GM21619 (cell line): ENCODE results near the gene IL13RA1.
"Not testable (repeated sequence)": the region's sequence is repeated elsewhere in the genome, so short reads cannot be mapped to it uniquely, and the experiment has no call there.

Experiments
- ATAC-seq: cut with Tn5 transposase; IDR thresholded peaks from one replicate; pipeline ENCODE4 v1.9.1; 2021; ENCODE audit not compliant: unreplicated experiment

Gene IL13RA1

GRCh38 chrX:118772051-118772450 is 44.6 kb downstream of the IL13RA1 start:
- no peak for ATAC-seq

- no peak for ATAC-seq
Measured at GRCh38 chrX:118773782-118774181, 46.4 kb downstream of the IL13RA1 start.

- no peak for ATAC-seq
Measured at GRCh38 chrX:118779581-118779980, 52.2 kb downstream of the IL13RA1 start.

GRCh38 chrX:118780509-118780908 is 53.1 kb downstream of the IL13RA1 start:
- ATAC-seq = no peak

GRCh38 chrX:118780911-118781310 is 53.5 kb downstream of the IL13RA1 start:
- no peak for ATAC-seq

DNA sequence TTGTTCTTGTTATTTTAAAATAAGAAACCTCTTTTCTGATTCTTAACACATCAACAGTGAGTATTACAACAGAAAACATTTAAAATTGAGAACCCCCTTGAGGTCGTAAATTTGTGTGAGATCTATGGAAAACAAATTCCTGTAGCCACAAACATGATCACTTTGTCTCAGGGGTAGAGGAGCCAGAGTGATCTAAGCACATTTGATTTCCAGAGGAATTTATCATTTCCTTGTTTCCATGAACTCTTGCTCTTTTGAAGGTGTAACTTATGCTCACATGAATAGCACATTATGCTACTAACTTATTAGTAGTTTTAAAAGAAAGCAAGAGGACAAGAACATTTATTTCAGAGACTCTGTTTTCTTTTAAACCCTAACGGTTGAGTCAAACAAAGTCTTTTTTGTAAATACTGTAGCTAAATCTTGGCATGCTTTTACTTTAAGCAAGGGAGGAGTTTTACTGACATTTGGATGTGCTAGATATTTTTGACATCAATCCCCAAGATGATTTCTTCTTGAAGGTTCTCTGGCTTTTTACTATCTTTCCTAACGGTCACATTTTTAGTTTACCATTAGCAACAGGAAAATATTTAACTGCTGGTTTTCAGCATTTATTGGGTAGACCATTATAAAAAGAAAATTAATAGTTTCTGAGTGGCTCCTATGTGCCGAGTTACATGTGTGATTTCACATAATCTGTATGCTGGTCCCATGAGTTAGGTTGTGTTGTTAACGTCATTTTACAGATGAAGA is 68.3 kb downstream of the IL13RA1 start:
- no peak for ATAC-seq

DNA sequence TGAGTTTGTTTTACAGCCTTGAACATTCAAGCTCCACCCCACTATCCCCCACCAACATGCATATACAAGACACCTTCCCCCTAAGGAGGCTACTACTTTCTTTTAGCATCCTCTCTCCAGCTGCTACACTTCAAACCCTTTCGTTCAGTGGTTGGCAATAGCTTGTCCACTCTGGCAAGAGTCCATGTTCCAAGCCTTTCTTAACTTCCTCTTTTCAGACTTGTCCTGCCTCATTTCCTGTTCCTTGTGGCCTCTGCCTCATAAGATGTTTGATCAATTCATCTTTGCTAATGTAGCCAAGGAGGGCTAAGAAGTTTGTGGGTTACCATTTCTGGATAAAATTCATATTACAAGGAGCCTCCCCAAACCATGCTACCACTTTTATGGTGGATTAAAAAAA is 75.5 kb downstream of the IL13RA1 start:
- no peak for ATAC-seq

- no peak for ATAC-seq
Measured at GRCh38 chrX:118807151-118808017, 80.0 kb downstream of the IL13RA1 start.

- ATAC-seq = not testable (repeated sequence)
Measured at GRCh38 chrX:118817257-118817656, 89.9 kb downstream of the IL13RA1 start.

- no peak for ATAC-seq
Measured at GRCh38 chrX:118823263-118824172, 96.1 kb downstream of the IL13RA1 start, which contains the start of gene ZCCHC12. ZCCHC12 (plus strand) TSS chrX:118823824; CDS start chrX:118825245, 1,421 bp downstream.

DNA sequence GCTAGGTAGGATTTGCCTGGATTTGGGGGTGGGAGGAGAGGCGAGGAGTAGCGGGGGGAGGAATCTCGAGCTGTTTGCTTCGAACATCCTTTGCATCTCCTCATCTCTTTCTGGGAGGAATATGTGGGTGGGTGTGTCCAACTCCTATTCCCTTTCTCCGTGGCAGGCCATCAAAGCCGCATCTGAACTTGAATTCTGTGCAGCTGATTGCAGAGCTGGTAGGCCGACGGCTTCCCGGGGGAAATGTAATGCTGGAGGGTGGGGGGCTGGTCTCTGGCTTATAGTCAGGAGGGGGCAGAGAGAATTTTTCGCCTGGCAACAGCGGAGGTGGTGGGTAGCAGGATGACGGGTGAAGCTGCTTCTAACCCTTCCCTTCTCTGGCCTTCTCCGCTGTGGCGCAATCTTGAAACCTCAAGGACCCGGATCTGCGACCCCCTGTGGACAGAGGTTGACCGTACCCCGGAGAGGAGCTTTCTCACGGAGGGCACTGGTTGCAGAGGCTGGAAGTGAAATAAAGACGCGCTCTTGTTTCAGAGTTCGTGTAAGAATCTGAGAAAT is 96.8 kb downstream of the IL13RA1 start:
- ATAC-seq = no peak

DNA sequence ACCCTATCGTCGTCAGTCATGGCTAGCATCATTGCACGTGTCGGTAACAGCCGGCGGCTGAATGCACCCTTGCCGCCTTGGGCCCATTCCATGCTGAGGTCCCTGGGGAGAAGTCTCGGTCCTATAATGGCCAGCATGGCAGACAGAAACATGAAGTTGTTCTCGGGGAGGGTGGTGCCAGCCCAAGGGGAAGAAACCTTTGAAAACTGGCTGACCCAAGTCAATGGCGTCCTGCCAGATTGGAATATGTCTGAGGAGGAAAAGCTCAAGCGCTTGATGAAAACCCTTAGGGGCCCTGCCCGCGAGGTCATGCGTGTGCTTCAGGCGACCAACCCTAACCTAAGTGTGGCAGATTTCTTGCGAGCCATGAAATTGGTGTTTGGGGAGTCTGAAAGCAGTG is 97.8 kb downstream of the IL13RA1 start:
- ATAC-seq = no peak

DNA sequence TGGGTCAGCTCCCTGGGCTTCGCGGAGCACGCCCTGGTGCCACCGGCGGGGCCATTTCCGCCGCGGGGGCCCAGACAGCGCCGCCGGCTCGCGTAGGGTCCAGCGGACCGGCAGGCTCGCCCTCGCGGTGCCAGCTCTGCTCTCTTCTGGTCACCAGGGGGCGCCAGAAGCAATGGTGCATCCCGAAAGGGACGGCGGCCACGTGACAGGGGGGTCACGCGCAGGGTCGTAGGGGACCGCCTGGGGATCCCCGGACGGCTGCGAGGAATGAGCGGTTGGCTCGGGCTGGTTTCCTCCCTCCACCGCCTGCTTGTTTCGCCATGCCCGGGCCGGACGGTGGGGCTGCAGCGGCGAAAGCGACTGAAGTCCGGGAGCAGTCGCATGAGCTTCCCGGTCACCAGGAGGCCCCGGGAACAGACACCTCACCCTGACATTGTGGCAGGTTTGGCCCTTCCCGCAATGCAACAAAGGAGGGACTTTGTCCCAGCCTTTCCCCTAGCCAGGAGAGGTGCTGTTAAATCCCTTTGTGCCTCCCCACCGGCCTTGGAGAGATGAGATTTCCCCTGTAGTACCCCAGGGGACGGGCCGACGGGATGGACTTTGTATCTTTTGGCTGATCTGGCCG is 112.0 kb downstream of the IL13RA1 start:
- ATAC-seq = peak; percentile 88
